Stimulated activated CD4-positive, alpha-beta T cell treated with anti-CD3 and anti-CD28 coated beads, Interleukin-2, amount 100 ng/mL, for 24 hours (primary cell): ENCODE data around the gene BHMT.
"Not testable (repeated sequence)": the region's sequence is repeated elsewhere in the genome, so short reads cannot be mapped to it uniquely, and the experiment has no call there.

Source experiments
- DNase-seq, 2 donors: peaks; one replicate each; pipeline ENCODE4 v3.0.0-alpha.2; 2020

BHMT gene

DNA sequence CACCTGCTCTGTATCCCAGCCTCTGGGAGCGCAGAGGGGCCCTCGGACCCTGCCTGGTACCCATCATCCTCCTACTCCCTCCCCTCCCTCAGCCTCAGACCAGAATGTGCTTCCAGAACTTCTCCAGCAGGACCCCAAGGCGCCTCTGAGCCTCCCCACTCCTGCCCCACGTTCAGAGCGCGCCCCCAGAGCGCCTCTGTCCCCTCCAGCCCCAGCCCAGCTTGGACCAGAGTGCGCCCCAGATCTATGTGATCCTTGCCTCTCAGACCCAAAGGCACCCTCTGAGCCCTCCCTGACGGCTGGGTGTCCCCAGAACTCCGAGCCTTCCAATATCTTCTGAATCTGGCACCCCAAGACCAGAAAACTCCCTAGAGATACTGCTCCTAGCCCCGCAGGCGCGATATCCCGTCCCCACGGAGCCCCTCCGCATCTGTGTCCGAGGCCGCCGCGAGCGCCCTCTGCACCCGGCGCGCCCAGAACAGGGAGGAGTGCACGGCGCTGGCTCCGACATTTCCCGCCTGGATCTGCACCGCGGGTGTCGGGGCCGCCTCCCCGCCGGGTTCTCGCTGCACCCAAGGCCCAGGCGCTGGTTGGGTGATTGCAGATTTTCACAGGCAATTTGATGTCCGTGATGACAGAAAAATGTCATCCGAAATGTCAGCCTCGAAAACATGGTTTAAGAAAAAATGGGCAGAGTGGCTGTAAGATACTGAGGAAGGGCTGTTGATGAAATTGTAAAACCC lies 522 bp downstream of the BHMT start:
- DNase-seq: no peak

DNA sequence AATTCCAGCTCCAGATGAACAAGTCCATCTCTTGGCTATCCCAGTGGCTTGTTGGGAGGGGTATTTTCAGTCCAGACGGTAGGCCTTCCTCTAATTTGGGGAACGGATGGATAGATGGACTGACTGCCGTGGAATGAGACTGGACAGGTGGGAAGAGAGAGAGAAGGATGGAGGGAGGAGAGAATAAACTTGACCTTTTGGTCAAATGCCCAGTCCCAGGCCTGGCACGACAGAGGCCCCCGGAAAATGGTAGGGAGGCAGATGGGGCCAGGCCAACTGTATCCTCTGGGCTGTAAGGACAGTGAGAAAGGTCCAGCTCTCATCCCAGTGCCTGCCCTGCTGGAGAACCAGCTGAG lies 1.1 kb downstream of the BHMT start:
- no peak for DNase-seq

DNA sequence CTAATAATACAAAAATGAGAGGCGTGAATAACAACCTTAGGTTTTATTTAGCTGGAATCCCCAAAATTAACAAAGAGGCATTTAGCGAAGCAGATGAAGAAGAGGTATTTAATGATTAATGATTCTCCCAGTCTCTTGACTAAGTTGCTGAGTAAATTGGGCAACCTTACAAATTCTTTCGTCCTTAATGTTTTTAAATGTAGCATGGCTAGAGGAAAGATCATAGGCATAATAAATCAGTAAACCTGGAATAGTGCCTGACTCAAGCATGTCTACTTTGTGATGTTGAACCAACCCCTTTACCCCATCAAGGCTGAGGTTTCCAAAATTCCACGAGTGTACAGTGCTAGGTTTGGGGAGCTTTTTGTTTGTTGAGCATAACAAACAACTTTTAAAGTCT lies 7.9 kb downstream of the BHMT start:
- DNase-seq: no peak

DNA sequence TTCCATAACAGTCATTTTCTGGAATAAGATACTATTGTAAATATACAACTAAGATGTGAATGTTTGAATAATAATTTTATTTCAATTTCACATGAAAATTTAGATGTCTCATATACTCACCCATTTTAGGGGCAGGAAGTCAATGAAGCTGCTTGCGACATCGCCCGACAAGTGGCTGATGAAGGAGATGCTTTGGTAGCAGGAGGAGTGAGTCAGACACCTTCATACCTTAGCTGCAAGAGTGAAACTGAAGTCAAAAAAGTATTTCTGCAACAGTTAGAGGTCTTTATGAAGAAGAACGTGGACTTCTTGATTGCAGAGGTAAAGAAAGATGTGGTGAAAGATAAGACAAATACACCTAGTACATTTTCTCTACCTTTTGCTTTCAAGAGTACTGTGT lies 8.6 kb downstream of the BHMT start:
- DNase-seq: no peak

DNA sequence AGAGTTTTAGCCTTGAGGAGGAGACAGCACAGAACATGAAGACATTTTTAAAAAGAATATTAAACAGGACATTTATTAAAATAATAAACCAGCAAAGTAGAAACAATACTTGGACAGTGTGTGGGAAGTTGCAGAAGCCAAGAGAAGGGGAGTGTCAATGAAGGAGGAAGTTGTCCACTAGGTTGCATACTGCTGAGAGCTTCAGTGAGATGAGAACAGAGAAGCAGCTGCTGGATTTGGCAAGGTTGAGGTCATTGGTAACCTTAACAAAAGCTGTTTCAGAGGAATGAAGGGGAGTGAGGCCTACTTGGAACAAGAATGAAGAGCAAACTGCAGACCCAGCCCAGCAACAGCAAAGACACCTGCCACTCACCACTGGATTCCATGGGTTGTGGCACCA lies 11.4 kb downstream of the BHMT start:
- DNase-seq: no peak

DNA sequence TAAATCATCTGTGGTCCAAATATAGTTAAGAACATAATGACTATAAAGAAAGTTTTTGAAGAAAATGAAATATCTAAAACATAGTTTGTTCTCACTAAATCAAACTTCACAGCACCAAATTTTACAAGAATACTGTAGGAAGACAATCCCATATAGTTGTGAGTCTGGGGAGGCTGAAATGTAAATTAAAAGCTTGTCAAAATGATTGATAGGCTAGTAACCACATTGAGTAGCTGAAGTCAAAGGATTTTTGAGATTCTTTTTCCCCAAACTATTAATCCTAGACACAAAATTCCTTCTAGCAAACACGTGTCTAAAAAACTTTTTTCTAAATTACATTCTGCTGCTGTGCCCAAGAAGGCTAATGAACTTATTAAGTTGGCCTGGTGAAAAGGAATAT lies 13.0 kb downstream of the BHMT start:
- no peak for DNase-seq

DNA sequence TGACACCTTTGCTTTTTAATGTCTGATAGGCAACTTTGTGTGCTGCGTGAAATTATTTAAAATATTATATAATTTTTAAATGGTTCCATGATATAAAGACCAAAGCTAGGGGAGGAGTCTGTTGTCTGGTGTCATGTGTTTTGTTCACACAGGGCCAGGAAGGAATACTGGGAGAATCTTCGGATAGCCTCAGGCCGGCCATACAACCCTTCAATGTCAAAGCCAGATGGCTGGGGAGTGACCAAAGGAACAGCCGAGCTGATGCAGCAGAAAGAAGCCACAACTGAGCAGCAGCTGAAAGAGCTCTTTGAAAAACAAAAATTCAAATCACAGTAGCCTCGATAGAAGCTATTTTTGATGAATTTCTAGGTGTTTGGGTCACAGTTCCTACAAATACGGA lies 19.2 kb downstream of the BHMT start:
- DNase-seq: no peak

DNA sequence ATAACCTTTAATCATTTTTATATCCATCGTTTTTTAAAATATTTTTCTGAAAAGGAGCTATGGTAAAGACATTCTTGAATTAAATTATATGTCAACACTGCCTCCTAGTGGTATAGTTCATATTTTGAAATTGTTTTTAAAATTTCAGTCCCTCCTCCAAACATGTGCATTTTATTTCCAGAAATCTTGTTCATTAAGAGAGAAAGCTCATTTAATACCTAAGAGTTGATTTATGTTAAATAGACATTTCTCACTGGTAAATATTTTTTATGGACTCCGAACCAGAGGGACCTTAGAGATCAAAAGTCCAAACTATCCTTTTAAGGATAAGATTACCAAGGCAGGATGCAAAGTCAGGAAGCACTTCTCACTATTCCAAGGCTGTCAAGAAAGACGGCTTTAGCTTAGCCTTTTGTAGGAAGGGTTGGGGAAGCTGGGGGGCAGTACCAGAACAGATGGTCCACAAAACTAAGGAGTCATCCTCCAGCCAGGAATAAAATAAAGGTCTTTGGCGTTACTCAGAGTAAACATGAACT lies 21.6 kb downstream of the BHMT start:
- DNase-seq: no peak

DNA sequence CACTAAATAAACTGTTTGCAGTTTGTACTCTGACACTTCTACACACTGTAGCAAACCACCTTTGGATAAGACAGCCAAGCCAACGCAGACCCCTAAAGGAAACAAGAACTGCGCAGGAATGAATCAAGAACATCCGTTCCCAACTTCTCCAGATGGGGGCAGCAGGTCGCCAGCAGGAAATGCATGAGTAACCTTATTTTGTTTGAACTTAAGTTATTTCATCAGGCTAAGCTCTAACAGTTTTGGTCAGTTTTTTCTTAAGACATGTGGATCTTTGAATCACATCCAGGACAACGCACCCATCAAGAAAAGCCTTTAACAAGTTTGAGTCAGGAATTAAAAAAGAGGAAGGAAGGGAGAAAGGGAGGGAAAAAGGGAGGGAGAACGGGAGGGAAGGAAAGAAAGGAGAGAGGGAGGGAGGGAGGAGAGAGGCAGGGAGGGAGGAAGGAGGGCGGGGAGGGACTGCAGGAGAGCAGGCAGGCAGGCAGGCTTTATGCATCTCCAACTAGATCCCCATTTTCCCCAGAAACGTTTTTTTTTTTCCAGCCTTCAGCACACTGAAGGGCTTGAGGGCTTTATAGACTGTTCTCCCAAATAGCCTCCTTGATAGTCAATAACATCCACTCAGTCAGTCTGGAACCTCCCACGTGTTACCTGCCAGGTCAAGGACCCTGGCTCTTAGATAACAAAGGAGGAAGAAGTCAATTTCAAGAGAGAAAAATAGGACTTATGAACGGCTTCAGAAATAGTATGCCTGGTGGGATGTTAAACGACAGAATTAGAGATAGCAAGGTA lies 22.2 kb downstream of the BHMT start:
- DNase-seq: peak; percentile 74 to 77

DNA sequence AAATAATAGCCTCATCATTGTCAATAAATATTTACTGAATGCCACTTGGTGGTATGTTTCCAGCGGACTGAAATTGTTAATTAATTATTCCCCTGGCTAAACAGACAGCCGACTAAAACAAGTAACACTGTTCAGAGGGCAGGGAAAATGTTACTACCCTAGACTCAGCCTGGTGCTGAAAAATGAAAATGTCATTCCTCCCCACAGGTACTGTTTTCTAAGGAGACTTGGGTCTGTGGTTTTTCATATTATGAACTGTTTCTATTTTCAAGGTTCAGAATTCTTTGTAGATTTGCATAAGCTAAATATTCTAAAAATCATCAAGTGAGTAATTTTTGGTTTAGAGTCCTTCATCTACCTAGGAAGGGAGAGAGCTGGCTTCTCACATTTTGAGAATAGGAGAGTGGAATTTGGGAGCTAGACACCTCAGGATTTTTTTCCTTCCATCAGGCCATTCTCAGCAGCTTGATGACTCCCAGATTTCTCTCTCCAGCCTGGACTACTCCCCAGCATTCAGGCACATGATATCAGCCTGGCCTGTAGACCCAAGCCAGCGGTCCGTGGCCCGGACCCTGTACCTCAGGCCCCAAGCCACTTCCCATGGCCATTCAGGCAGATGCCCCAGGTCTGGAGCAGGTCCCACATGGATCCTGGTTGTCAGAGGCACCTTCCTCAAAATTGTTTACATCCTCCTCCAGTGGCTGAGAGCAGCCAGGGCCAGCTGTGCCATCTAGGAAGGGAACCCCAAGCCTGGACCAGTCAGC lies 24.4 kb downstream of the BHMT start:
- no peak for DNase-seq

DNA sequence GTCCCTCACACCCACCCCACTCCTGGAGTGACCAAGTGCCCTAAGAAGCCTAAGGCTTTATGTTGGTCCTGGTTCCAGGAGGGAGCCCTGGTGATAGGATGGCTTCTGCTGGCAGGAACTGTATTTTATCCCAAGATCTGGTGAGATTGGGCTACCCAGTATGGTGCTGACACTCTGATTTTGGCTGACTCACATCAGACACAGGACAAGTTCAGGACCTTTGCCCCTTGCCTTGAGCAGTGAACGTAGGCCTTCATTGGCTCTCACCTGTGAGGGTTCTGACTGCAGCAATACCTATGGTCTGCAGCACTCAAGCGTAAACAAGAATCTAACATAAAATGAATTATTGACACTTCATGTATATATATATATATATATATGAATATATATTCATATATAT lies 25.0 kb downstream of the BHMT start:
- DNase-seq: no peak

DNA sequence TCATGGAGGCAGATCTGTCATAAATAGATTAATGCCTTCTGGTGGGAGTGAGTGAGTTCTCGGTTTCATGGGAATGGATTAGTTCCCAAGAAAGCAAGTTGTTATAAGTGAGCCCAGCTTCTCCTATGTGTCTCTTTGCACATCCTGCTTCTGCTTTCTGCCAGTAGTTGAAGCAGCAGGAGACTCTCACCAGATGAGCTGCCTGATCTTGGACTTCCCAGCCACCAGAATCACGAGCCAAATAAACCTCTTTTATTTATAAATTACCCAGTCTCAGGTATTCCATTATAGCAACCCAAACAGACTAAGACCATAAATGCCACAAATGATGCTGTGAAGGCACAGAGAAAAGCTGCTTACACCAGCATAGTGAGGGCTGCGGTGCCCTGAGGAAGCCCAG lies 28.9 kb downstream of the BHMT start:
- no peak for DNase-seq

DNA sequence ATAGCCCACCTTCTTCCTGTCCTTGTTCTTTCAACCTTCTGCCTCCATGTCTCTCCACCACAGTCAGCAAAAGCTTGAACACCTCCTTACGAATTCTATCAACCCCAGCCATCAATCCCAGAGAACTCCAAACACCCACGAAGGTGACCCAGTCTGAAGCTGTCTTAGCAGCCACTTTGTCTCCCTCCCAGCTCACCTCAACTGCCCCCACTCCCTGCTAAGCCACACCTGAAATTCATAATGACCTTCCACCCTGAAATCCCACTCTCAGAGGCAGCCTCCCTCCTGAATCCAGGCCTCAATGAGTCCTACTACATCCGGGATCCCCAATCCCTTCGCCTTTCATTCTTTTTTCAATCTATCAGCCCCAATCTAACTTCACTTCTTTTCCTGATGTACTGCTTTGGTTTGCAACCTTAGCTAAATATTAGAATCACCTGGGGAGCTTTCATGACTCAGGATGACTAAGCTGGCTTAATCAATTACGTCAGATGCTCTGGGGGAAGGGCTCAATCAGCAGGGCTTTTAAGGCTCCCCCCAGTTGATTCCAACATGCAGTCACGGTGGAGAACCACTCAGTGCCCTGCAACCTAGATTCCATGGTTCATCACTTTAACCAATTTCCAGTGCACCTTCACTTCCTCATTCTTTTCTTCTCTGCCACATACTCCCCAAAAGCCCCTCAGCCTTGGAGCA lies 32.2 kb downstream of the BHMT start:
- no peak for DNase-seq

DNA sequence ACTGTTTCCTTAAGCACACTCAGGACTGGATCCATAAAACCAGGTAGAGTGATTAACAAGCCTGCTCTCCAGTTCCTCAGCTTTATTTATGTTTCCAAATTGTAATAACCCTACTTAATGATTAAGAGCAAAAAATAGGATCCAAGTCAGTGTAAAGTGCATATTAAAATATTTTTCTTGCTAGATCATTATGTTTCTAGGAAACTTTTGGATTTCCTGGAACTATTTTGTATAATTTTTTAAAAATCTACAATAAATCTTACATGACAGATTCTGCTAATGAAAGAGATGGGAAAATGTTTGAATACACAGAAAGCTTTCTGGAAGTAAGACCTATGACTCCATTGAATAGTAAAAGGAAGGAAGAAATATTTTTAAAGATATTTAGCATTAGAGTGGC lies 35.5 kb downstream of the BHMT start:
- DNase-seq: no peak

DNA sequence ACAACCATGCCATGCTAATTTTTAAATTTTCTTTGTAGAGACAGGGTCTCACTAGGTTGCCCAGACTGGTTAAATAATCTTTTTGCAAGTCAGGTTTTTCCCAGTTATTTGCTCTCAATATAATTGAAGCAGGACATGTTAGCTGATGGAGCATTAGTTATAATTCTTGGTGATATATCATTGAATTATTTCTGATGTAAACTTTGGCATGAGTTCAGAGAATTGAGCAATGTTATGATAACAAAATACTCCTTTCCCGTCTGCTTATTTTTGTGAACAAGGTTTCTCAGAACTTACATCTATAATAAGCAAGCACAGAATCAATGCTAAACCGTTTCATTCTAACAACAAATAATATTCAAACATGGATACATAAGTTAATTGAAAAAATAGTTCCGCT lies 37.8 kb downstream of the BHMT start:
- DNase-seq: no peak

DNA sequence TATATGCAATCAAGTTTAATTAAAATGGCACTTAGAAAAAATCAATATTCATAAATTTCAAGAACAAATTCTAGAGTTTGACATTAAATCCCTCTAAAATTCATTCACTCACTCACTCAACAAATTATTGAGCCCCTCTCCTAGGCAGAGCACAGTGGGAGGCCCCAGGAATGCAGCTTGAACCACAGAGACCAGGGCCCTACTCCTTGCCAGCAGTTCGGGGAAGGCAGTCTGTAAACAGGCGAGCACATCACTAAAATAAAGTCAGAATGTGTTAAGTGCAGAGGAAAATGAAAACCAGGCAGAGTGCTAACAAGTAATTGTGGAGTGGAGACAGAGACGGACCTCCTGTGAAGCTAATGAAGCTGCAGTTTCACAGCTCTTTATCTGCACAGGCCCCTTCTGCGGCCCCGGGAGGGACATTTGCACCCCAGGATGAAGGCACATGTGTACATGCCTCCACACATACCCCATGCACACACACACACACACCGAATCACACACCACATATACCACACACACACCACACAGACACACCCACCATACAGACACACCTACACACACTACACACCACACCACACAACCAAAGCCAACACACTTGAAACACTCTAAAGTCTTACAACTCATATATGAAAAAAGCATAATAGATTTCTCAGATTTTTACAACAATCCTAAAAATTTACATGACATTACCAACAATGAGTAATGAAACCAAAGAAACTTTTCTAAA lies 40.5 kb downstream of the BHMT start:
- no peak for DNase-seq

DNA sequence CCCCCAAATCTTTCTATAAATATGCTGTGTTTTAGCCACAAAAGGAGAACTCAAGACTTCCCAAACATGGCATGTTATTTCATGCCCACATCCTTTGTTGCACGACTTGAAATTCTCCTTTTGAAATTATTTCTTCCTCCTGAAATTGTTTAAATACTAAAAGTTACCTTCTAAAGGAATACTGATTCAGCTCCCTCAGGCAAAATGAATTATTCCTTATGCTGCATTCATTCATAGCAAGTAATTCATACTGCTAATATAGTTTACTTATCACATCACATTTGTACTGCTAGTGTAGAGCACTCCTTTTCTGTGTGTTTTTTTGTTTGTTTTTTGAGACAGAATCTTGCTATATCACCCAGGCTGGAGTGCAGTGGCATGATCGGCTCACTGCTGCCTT lies 45.7 kb downstream of the BHMT start:
- no peak for DNase-seq

DNA sequence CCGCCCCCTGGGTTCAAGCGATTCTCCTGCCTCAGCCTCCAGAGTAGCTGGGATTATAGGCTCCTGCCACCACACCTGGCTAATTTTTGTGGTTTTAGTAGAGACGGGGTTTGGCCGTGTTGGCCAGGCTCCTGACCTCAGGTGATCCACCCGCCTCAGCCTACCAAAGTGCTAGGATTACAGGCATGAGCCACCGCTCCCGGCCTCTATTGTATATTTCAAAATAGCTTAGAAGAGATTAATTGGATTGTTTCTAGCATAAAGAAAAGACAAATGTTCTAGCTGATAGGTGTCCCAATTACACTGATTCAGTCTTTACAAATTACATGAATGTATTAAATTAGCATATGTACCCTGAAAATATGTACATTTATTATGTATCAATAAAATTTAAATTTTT lies 50.0 kb downstream of the BHMT start:
- DNase-seq: not testable (repeated sequence)

DNA sequence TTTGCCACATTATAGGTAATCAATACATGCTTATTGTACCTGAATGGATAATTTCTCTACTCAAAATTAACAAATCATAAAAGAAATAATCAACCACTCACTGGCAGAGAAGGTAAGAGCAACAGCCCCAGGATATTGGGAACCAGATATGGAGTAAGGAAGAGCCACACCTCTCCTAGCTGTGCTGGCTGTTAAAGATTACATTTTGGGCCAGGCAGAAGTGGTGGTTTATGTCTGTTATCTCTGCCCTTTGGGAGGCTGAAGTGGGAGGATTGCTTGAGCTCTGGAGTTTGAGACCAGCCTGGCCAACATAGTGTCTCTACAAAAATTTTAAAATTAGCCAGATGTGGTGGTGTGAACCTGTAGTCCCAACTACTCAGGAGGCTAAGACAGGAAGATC lies 56.4 kb downstream of the BHMT start:
- DNase-seq: no peak

DNA sequence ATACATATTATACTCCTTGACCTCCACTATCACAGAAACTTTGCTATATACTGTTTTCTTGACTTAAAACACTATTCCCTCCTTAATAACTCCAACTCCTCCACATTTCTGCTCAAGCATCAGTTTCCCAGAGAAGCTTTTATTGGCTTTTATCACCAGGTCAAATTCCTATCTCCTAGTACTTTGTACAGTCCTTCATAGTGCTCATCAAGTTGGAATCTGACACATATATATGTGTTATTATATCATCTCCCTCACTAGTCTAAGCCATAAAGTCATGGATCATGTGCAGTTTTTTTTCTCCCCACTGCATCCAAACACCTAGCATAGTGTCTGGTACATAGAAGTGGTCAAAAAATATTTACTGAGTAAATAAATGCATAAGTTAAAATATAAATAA lies 59.1 kb downstream of the BHMT start:
- DNase-seq: no peak

DNA sequence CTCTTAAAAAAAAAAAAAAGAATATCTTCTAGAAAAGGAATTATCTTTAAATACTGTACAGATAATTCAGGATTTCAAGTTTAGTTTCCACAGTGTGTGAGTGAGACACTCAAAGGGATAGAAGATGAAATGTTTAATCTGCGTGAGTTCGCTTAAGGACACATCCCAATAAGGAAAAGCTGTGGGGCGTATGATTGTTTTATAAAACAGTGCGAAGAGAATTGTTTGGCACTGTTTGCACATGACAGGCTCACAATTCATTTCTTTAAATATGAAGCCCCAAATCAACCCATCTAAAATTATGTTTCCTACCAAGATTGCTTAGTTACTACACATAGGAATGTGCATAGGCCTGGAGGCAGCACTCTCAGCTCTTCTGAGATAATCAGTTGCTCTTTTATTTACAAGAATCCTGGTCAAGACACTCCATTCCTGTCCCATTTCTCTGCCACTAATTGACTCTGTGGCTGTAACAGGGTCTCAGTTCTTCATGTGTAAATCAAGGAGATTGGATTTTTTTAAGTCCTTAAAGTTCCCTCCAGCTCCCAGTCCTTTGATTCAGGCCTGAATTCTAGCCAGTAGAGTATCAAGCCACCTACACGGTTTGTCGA lies 60.1 kb downstream of the BHMT start:
- no peak for DNase-seq

DNA sequence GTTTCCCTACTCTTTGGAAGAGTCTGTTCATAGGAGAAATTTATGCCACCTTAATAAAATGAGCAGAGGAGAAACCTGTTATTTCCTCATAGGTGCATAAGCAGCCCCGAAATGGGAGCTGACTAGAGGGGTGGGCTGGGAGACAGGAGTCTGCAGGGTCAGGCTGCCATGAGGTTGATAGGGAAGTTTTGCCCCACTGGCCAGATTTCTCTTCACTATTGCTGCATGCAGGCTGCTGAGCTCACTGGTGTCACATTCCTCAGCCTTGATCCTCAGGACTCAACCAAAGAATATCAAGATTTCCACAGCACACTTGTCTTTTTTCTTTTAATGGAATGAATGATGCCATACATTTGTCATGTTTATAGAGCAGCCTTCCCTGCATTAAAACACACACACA lies 60.7 kb downstream of the BHMT start:
- no peak for DNase-seq
